Measurements from ENCODE around the gene SSTR4. TPM values are rescaled to one million over a fixed set of nuclear protein-coding genes. Genes with fewer than 3 reads are reported as not detected.
"Not testable (repeated sequence)": the region's sequence is repeated elsewhere in the genome, so short reads cannot be mapped to it uniquely, and the experiment has no call there.

Gene SSTR4
- total RNA-seq = not detected

- H3K4me3 Mint-ChIP-seq = no peak within 1 kb of the TSS
- H3K27ac Mint-ChIP-seq = no peak within 1 kb of the TSS
- H3K9me3 Mint-ChIP-seq (ENCODE audit: insufficient read depth) = no peaks in the 10 kb centered on the region
- no peaks in the 10 kb centered on the region for H3K4me1 Mint-ChIP-seq (ENCODE audit: low read depth)
- ATAC-seq (no peak), DNase-seq (no peak)
- ChIA-PET CTCF (no interaction called here), POLR2A (no interaction called here)
- H3K27me3 Mint-ChIP-seq (ENCODE audit: low read depth) = peaks cover 5% of the 10 kb centered on the region
- no peaks in the 10 kb centered on the region for H3K36me3 Mint-ChIP-seq (ENCODE audit: low read depth)
These were observed at the start of gene SSTR4 for GRCh38 chr20:23034721-23035671. TSS of gene SSTR4 (plus strand) at chr20:23035312. CDS start at chr20:23035484, 172 bp downstream.

DNA sequence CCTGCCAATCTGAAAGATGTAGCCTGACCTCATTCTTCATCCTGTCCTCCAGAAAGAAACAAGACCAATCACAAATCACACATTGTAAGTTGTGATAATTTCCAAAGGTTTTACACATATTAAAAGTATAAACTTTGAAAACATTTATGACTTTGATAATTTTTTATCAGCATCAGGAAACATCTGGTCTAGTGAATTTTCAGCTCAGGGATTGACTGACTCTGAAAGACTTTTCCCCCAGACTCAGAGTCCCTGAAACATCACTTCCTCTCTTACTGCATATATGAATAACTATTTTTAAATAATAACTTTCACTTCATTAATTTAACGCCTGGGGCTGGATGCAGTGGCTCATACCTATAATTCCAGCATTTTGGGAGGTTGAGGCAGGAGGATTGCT lies 48.5 kb upstream of the SSTR4 start:
- no peak for ATAC-seq
- peaks cover 3% of the 10 kb centered on the region for H3K27me3 Mint-ChIP-seq (ENCODE audit: low read depth)
- ChIA-PET CTCF (no interaction called here), POLR2A (no interaction called here)
- peaks cover 2% of the 10 kb centered on the region for H3K4me1 Mint-ChIP-seq (ENCODE audit: low read depth)
- H3K4me3 Mint-ChIP-seq = no peak overlapping the region
- DNase-seq = no peak
- H3K36me3 Mint-ChIP-seq (ENCODE audit: low read depth) = no peaks in the 10 kb centered on the region
- H3K9me3 Mint-ChIP-seq (ENCODE audit: insufficient read depth) = peaks cover 4% of the 10 kb centered on the region
- H3K27ac Mint-ChIP-seq = no peak overlapping the region

- DNase-seq; H3K4me1 Mint-ChIP-seq (ENCODE audit: low read depth); H3K27me3 Mint-ChIP-seq (ENCODE audit: low read depth); H3K9me3 Mint-ChIP-seq (ENCODE audit: insufficient read depth); ATAC-seq; H3K36me3 Mint-ChIP-seq (ENCODE audit: low read depth); POLR2A ChIA-PET; H3K27ac Mint-ChIP-seq; H3K4me3 Mint-ChIP-seq; CTCF ChIA-PET: not testable (repeated sequence)
These were observed 43.7 kb upstream of the SSTR4 start for GRCh38 chr20:22991424-22991823.

- ChIA-PET POLR2A (no interaction called here), CTCF (no interaction called here)
- H3K27ac Mint-ChIP-seq = no peak overlapping the region
- no peaks in the 10 kb centered on the region for H3K9me3 Mint-ChIP-seq (ENCODE audit: insufficient read depth)
- no peaks in the 10 kb centered on the region for H3K27me3 Mint-ChIP-seq (ENCODE audit: low read depth)
- H3K4me1 Mint-ChIP-seq (ENCODE audit: low read depth) = no peaks in the 10 kb centered on the region
- ATAC-seq = no peak
- no peak for DNase-seq
- no peaks in the 10 kb centered on the region for H3K36me3 Mint-ChIP-seq (ENCODE audit: low read depth)
- H3K4me3 Mint-ChIP-seq = no peak overlapping the region
These were observed 41.3 kb upstream of the SSTR4 start for GRCh38 chr20:22993823-22994222.

- H3K4me1 Mint-ChIP-seq (ENCODE audit: low read depth) = no peaks in the 10 kb centered on the region
- no peak overlapping the region for H3K27ac Mint-ChIP-seq
- POLR2A ChIA-PET = no interaction called here
- H3K27me3 Mint-ChIP-seq (ENCODE audit: low read depth) = no peaks in the 10 kb centered on the region
- CTCF ChIA-PET = no interaction called here
- H3K36me3 Mint-ChIP-seq (ENCODE audit: low read depth) = no peaks in the 10 kb centered on the region
- DNase-seq (no peak), ATAC-seq (no peak)
- no peak overlapping the region for H3K4me3 Mint-ChIP-seq
- H3K9me3 Mint-ChIP-seq (ENCODE audit: insufficient read depth) = no peaks in the 10 kb centered on the region
These were observed 39.2 kb upstream of the SSTR4 start for GRCh38 chr20:22995923-22996322.

GRCh38 chr20:22998476-22998875 lies 36.6 kb upstream of the SSTR4 start:
- Mint-ChIP-seq H3K36me3 (ENCODE audit: low read depth) (no peaks in the 10 kb centered on the region), H3K27me3 (ENCODE audit: low read depth) (no peaks in the 10 kb centered on the region), H3K9me3 (ENCODE audit: insufficient read depth) (no peaks in the 10 kb centered on the region), H3K4me3 (no peak overlapping the region), H3K27ac (no peak overlapping the region), H3K4me1 (ENCODE audit: low read depth) (no peaks in the 10 kb centered on the region)
- DNase-seq (no peak), ATAC-seq (no peak)
- POLR2A ChIA-PET = no interaction called here
- CTCF ChIA-PET = no interaction called here

DNA sequence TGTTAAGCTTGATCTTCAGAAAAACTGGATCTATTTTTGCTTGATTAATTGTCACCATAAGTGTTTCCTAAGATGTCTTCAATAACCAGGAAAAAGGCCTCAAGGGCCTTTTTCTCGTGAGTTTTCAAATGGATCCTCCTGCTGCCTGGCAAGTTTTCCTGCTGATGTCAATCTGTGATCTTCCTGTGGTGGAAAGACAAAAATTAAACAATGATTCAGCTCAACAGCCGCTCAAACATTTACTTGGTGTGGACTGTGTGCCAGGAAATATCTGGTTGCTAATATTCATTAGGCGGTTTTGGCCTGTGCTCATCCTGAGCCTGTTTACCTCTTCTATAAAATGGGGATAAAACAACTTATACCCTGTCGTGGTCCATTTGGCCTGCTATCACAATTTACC lies 35.4 kb upstream of the SSTR4 start:
- Mint-ChIP-seq H3K4me3 (no peak overlapping the region), H3K4me1 (ENCODE audit: low read depth) (no peaks in the 10 kb centered on the region)

GRCh38 chr20:23000232-23000947 lies 34.7 kb upstream of the SSTR4 start:
- no peaks in the 10 kb centered on the region for H3K36me3 Mint-ChIP-seq (ENCODE audit: low read depth)
- ChIA-PET POLR2A (no interaction called here), CTCF (no interaction called here)
- H3K4me3 Mint-ChIP-seq = no peak overlapping the region
- no peaks in the 10 kb centered on the region for H3K4me1 Mint-ChIP-seq (ENCODE audit: low read depth)
- ATAC-seq (no peak), DNase-seq (no peak)
- H3K9me3 Mint-ChIP-seq (ENCODE audit: insufficient read depth) = no peaks in the 10 kb centered on the region
- no peaks in the 10 kb centered on the region for H3K27me3 Mint-ChIP-seq (ENCODE audit: low read depth)
- H3K27ac Mint-ChIP-seq = no peak overlapping the region

More for the DNA sequence above, 35.4 kb upstream of the SSTR4 start:
- ChIA-PET POLR2A (no interaction called here), CTCF (no interaction called here)
- Mint-ChIP-seq H3K36me3 (ENCODE audit: low read depth) (no peaks in the 10 kb centered on the region), H3K9me3 (ENCODE audit: insufficient read depth) (no peaks in the 10 kb centered on the region), H3K27me3 (ENCODE audit: low read depth) (no peaks in the 10 kb centered on the region), H3K27ac (no peak overlapping the region)
- DNase-seq = no peak
- no peak for ATAC-seq

DNA sequence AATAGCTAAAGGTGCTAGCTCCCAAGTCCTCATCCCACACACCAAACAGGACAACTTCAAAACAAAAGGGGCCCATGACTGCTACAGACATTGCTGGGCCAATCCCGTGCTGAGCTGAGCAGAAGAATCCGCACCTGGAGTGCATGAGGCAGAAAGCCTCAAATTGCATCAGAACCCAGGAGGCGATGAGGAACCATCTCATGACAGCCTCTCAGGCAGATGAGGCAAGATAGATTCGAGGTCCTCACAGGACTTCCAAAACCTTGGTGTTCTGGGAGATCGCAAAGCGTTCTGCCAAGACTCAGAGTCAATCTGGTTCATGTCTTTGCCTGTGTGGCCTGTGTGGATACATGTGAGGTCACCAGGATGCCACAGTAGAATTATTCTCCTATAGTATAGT lies 32.8 kb upstream of the SSTR4 start:
- Mint-ChIP-seq H3K4me3 (no peak overlapping the region), H3K9me3 (ENCODE audit: insufficient read depth) (no peaks in the 10 kb centered on the region), H3K36me3 (ENCODE audit: low read depth) (no peaks in the 10 kb centered on the region), H3K27ac (no peak overlapping the region), H3K4me1 (ENCODE audit: low read depth) (no peaks in the 10 kb centered on the region), H3K27me3 (ENCODE audit: low read depth) (no peaks in the 10 kb centered on the region)
- ATAC-seq = no peak
- DNase-seq = no peak
- ChIA-PET POLR2A (no interaction called here), CTCF (no interaction called here)

DNA sequence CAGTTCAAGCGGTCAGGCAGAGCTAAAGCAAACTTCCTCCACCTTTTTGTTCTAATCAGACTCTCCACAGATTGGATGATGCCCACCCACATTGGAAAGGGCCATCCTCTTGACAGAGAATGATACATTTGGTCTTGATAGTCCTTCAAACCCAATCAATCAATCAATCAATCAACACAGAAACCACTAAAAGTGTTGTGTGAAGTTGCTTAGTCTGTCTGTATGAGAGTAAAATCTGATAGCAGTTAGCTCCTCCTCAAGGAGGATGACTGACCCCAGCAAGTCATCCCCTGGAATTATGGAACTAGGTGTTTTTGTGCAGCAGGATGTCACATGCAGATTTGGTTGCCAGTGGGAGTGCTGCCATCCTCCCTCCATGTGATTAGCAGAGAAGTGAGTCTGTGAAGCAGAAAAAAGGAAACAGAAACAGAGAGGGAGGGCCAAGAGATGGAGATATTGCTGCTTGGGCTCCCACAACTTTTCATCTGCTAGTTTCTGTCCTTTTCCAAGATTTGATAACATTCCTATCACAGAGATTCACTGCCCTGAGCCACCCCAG lies 32.0 kb upstream of the SSTR4 start:
- H3K36me3 Mint-ChIP-seq (ENCODE audit: low read depth) = no peaks in the 10 kb centered on the region

DNA sequence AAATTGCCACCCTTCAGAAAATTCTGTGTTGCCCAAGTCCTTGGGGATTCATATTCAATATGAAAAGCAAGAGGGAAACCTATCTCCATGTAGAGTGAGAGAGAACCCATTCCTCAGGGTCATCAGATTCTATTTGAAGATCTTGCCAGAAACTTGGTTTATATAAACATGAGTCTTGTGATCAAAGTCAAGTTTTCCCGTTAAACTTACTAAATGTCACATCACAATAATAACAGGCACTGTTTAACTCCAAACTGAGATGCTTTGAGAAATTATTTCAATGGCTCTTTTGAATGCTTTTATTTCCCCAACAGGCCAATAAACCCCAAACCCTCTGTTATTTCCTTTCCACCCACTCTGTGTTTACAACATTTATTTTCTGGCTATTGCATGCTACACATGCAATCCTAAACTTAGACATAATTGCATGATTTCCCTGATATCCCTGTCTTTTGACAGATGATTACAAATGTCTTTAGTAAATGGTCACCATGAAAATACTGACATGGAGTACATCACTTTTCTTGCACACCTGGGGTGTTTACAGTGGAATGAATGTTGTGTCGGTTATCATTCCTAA lies 31.1 kb upstream of the SSTR4 start:
- ATAC-seq (no peak), DNase-seq (no peak)
- no peaks in the 10 kb centered on the region for H3K36me3 Mint-ChIP-seq (ENCODE audit: low read depth)
- H3K4me1 Mint-ChIP-seq (ENCODE audit: low read depth) = no peaks in the 10 kb centered on the region
- no peaks in the 10 kb centered on the region for H3K27me3 Mint-ChIP-seq (ENCODE audit: low read depth)
- no peak overlapping the region for H3K4me3 Mint-ChIP-seq
- H3K27ac Mint-ChIP-seq = no peak overlapping the region
- ChIA-PET CTCF (no interaction called here), POLR2A (no interaction called here)
- H3K9me3 Mint-ChIP-seq (ENCODE audit: insufficient read depth) = no peaks in the 10 kb centered on the region

More for the DNA sequence above, 32.0 kb upstream of the SSTR4 start:
- ATAC-seq = no peak
- no peak for DNase-seq
- Mint-ChIP-seq H3K9me3 (ENCODE audit: insufficient read depth) (no peaks in the 10 kb centered on the region), H3K27me3 (ENCODE audit: low read depth) (no peaks in the 10 kb centered on the region), H3K4me1 (ENCODE audit: low read depth) (no peaks in the 10 kb centered on the region), H3K4me3 (no peak overlapping the region), H3K27ac (no peak overlapping the region)
- ChIA-PET POLR2A (no interaction called here), CTCF (no interaction called here)

DNA sequence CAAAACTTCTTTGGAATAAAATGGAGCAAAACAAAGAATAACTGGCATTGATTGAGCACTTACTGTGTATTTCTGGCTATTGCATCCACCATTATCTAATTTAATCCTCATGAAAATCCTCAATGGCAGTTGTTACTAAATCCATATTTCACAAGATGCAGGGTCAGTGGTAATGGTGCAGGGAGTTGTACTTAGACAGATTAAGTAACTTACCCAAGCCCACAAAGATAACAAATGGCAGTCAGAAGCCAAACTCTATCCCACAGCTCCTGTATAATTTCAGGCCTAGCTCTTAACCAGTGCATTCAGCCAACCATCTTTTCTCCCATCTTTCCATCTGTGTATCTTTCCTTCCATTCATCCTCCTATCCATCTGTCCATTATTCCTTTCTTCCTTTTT lies 29.3 kb upstream of the SSTR4 start:
- POLR2A ChIA-PET = no interaction called here
- CTCF ChIA-PET = no interaction called here
- Mint-ChIP-seq H3K4me1 (ENCODE audit: low read depth) (no peaks in the 10 kb centered on the region), H3K36me3 (ENCODE audit: low read depth) (no peaks in the 10 kb centered on the region), H3K9me3 (ENCODE audit: insufficient read depth) (no peaks in the 10 kb centered on the region), H3K27ac (no peak overlapping the region), H3K27me3 (ENCODE audit: low read depth) (no peaks in the 10 kb centered on the region), H3K4me3 (no peak overlapping the region)
- ATAC-seq (no peak), DNase-seq (no peak)

Measured in activated CD8-positive, alpha-beta T cell treated with anti-CD3 and anti-CD28 coated beads, Interleukin-2, amount 10 ng/mL, durations not matched to agents 7 days and 5 days (primary cell).